Spleen (tissue), 11 donors: ENCODE data around the gene MOG. TPM values are rescaled to one million over a fixed set of nuclear protein-coding genes. Genes with fewer than 3 reads are reported as not detected.

Experiments
- DNase-seq: peaks from one replicate; pipeline ENCODE4 v3.0.0-alpha.2; 2020
- H3K27ac ChIP-seq, 8 donors: fragments of 200-600 bp; sonication (generic) in 7 of 8; 1 replicate in 4 of 8; 2 replicates in 4 of 8; pipeline versions ENCODE4 v1.5.0 to v1.8.0; 2016 to 2021; ENCODE audit warnings: inconsistent platforms in 4 of 8, mild to moderate bottlenecking in 4 of 8, moderate library complexity in 1 of 8
- H3K27me3 ChIP-seq, 7 donors: fragments of 200-600 bp; sonication (generic) in 6 of 7; replicated peaks in 1 of 7; 1 replicate in 4 of 7; 2 replicates in 3 of 7; pipeline versions ENCODE4 v1.5.0 to v1.8.0; 2016 to 2021; ENCODE audit warnings: inconsistent platforms in 3 of 7, mild to moderate bottlenecking in 1 of 7
- H3K36me3 ChIP-seq, 6 donors: fragments of 200-600 bp; sonication (generic) in 5 of 6; 1 replicate in 4 of 6; 2 replicates in 2 of 6; pipeline versions ENCODE4 v1.5.0 to v1.8.0; 2016 to 2021; ENCODE audit warnings: inconsistent platforms in 2 of 6
- H3K4me1 ChIP-seq, 6 donors: fragments of 200-600 bp; sonication (generic) in 5 of 6; 1 replicate in 3 of 6; 2 replicates in 3 of 6; pipeline versions ENCODE4 v1.5.0 to v1.8.0; 2016 to 2021; ENCODE audit warnings: inconsistent platforms in 3 of 6
- H3K4me3 ChIP-seq, 8 donors: fragments of 200-600 bp; sonication (generic) in 7 of 8; 1 replicate in 4 of 8; 2 replicates in 4 of 8; pipeline versions ENCODE4 v1.5.0 to v1.8.0; 2016 to 2021; ENCODE audit warnings: inconsistent platforms in 4 of 8, mild to moderate bottlenecking in 4 of 8, moderate library complexity in 2 of 8
- H3K9me3 ChIP-seq, 8 donors: fragments of 200-600 bp; sonication (generic) in 7 of 8; 1 replicate in 4 of 8; 2 replicates in 4 of 8; pipeline versions ENCODE4 v1.5.0 to v1.8.0; 2016 to 2021; ENCODE audit warnings: inconsistent platforms in 4 of 8
- POLR2A ChIP-seq, 3 donors: fragments of 450-650 bp; IDR thresholded peaks; one replicate each; pipeline ENCODE4 v1.5.1; 2017; ENCODE audit warnings: antibody characterized with exemption in 3 of 3, mild to moderate bottlenecking in 1 of 3
- POLR2AphosphoS5 ChIP-seq, 3 donors: sonication (generic); formaldehyde crosslinking; IDR thresholded peaks; one replicate each; pipeline ENCODE4 v1.5.1; 2017; ENCODE audit warnings: antibody characterized with exemption in 3 of 3
- WGBS, 5 donors: extraction: QIAGEN DNeasy Blood & Tissue Kit in 3 of 5; methylation state at CpG; one replicate each; pipeline versions ENCODE4 v1.1.5 to v1.1.7; 2013 to 2018; 5-methylcytosine and 5-hydroxymethylcytosine counted together
- intact Hi-C: fragments of 100-400 bp; cut with DNase I; formaldehyde crosslinking; loops from one replicate; pipeline ENCODE4 v1.15.0; 2023; ENCODE audit warnings: low total_unique reads
- polyA plus RNA-seq, 3 donors: library from polyadenylated mRNA; stranded (reverse); fragments of 200-250 nt; gene quantifications; one replicate each; pipeline ENCODE4 v1.2.1, GENCODE V29; 2013
- total RNA-seq, 7 donors: library from RNA; depleted of rRNA in 3 of 7; stranded (reverse); fragments of >200 nt in 3 of 7; fragmentation: NEBNext Ultra II Directional in 4 of 7; extraction: Animal tissue kit (Norgen Biotek cat#: 25700) in 4 of 7; gene quantifications; one replicate each; pipeline versions ENCODE4 v1.1.0 to v1.2.1, GENCODE V29; 2016 to 2021
- TF ChIP-seq, protein P1 (sequence below), 11 experiments: fragments of 200-600 bp in 7 of 11; fragments of 450-650 bp in 4 of 11; sonication (generic) in 4 of 11; IDR thresholded peaks in 8 of 11; conservative IDR thresholded peaks in 3 of 11; 1 replicate in 7 of 11; 2 replicates in 4 of 11; pipeline versions ENCODE4 v1.4.0 to v1.8.0; 2016 to 2021; ENCODE audit warnings: antibody characterized with exemption in 11 of 11, inconsistent platforms in 4 of 11, mild to moderate bottlenecking in 1 of 11
- donor health status: healthy with polysubstance abuse.
- donor health status: DM: no; HTN: no; CAD: no; lungs with moderate emphysema.
- donor health status: DM: no; HTN: no; CAD: no.
- donor health status: Bipolar disorder and iron deficiency.
- donor health status: healthy.
- donor health status: DM: no; HTN: no; CAD: no.
- donor health status: DM: yes; HTN: yes; CAD: no.

Gene MOG
- total and polyA plus RNA-seq, 10 donors: not detected

DNA sequence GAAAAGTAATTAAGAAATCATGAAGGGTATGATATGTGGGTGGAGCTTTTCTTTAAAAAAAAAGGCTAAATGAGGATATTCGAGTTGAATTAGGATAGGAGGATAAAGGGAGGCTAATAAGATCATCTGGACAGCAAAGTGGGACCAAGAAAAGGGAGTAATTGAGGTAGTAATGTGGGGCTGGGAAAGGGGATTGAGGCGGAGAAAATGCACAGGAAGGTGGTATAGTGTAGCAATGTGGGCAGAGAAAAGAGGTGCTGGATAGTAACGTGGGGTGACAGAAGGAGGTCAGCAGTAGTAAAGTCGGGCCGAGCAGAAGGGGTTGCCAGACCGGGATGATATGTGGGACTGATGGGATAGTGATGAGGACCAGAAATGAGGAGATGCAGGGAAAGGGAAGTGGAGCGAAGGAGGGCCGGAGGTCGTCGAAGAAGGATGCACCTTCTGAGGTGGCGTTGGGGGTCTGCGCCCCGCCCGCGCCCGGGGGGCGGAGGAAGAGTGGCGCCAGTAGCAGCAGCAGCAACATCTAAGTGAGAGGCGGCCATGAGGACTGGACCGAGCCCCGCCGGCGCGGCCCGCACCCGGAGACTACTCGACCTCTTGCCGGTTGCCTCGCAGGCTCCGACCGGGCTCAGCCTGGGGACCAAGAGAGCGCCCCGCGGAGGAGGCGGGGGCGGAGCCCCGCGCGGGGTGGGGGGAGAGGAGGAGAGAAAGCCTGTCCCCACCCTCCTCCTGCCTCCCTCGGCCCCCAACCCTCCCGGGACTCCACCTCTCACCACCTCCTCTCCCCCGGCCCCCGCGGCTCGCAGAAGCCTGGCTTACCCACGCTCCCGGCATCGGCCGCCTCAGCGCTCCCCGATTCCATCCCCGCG lies 24.8 kb upstream of the MOG start:
- Histone ChIP-seq H3K9me3 (no peaks in the 10 kb centered on the region), H3K27ac (peak overlapping the region; percentile 63 to 90 (median 86)), H3K27me3 (peaks cover 0 to 47% (median 0%) of the 10 kb centered on the region in 7 donors), H3K4me3 (peak overlapping the region; percentile 48 to 85 (median 72)), H3K36me3 (no peaks in the 10 kb centered on the region), H3K4me1 (peaks cover 15 to 78% (median 61%) of the 10 kb centered on the region in 6 donors)
- no peak for TF ChIP-seq POLR2AphosphoS5 (IDR thresholded peaks at IDR 0.05)
- TF ChIP-seq POLR2A (IDR thresholded peaks at IDR 0.05): no peak
- TF ChIP-seq, protein P1, sequence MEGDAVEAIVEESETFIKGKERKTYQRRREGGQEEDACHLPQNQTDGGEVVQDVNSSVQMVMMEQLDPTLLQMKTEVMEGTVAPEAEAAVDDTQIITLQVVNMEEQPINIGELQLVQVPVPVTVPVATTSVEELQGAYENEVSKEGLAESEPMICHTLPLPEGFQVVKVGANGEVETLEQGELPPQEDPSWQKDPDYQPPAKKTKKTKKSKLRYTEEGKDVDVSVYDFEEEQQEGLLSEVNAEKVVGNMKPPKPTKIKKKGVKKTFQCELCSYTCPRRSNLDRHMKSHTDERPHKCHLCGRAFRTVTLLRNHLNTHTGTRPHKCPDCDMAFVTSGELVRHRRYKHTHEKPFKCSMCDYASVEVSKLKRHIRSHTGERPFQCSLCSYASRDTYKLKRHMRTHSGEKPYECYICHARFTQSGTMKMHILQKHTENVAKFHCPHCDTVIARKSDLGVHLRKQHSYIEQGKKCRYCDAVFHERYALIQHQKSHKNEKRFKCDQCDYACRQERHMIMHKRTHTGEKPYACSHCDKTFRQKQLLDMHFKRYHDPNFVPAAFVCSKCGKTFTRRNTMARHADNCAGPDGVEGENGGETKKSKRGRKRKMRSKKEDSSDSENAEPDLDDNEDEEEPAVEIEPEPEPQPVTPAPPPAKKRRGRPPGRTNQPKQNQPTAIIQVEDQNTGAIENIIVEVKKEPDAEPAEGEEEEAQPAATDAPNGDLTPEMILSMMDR (IDR thresholded peaks at IDR 0.05 in 8 of 11, conservative IDR thresholded peaks at IDR 0.05 in 3 of 11): no peak
- intact Hi-C loops: no loop called here
- 3 to 7% (median 4%) methylated on average over 24 to 50 of the region's 53 CpGs for WGBS, 5 donors
- DNase-seq: peak; percentile 91

DNA sequence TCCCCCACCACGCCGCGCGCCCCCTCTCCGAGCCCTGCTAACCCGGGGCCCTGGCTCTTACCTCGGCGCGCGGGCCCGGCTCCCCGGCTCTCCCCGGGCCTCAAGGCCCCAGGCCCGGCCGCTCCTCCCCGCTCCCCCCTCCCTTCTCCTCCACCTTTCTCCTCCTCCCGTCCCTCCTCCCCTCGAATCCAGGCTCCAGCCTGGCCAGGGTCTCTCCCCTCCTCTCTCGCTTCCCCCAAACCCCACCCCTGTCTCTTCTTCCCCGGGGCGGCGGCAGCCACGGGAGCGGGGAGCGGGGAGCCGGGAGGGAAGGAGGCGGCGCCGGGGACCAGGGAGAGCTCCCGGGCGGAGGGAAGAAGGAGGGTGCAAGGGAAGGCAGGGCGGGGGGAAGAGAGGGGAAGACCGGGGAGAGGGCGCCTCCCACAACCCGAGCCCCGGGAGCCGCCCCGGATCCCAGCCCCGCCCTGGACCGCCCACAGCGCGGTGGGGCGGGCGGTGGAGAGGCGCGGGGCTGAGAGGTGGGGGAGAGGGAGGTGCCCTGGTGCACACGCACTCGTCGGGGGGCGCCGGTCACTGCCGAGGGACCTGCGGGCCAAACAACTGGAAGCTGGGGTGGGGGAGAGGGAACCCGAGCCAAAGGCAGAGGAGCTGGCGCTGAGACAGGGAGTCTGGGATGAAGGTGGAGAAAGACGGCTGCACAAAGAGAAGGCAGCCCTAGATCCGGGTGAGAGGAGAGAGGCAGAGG lies 23.9 kb upstream of the MOG start, which contains the start of gene GABBR1:
Gene GABBR1 (minus strand): TSS at position 395 of the 745 bp plus-strand sequence. CDS start 798 bp downstream, outside the sequence.
- no peaks in the 10 kb centered on the region for H3K9me3 ChIP-seq
- H3K27me3 ChIP-seq: peaks cover 0 to 39% (median 0%) of the 10 kb centered on the region in 7 donors
- H3K4me1 ChIP-seq: peaks cover 15 to 71% (median 55%) of the 10 kb centered on the region in 6 donors
- WGBS, 5 donors: 0 to 2% (median 1%) methylated on average over 43 to 57 of the region's 57 CpGs
- peak within 1 kb of the TSS; percentile 48 to 85 (median 72) for H3K4me3 ChIP-seq
- no peaks in the 10 kb centered on the region for H3K36me3 ChIP-seq
- peak within 1 kb of the TSS; percentile 63 to 90 (median 86) for H3K27ac ChIP-seq
- DNase-seq: peak; percentile 94
- peak; percentile 90 to 91 (median 90) for TF ChIP-seq POLR2AphosphoS5 (IDR thresholded peaks at IDR 0.05)
- TF ChIP-seq, protein P1 (IDR thresholded peaks at IDR 0.05 in 8 of 11, conservative IDR thresholded peaks at IDR 0.05 in 3 of 11): no peak
- peak in 2 of 3 donors; percentile 26 to 46 for TF ChIP-seq POLR2A (IDR thresholded peaks at IDR 0.05)
- intact Hi-C loops: no loop called here

DNA sequence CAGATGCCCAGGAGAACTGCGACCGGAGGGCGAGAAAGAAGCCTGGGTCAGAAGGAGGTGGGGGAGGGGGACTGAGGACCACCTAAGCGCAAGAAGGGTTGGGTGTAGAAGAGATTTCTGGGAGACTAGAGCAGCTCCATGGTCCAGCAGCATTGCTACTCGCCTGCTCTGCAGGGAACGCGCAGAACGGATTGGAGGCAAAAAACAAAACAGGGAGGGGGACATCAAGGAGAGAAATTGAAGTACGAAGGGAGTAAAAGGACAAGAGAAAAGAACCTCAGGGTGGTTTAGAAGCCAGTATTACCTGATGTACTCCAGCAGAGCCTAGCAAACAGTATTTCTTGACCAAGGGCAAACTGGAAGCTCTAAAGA lies 23.4 kb upstream of the MOG start:
- Histone ChIP-seq H3K27ac (peak overlapping the region; percentile 63 to 90 (median 86)), H3K4me3 (peak overlapping the region; percentile 48 to 85 (median 72)), H3K9me3 (no peaks in the 10 kb centered on the region), H3K27me3 (peaks cover 0 to 38% (median 0%) of the 10 kb centered on the region in 7 donors), H3K36me3 (no peaks in the 10 kb centered on the region), H3K4me1 (peaks cover 15 to 66% (median 52%) of the 10 kb centered on the region in 6 donors)
- whole genome bisulfite sequencing, 5 donors: 12 to 22% (median 16%) methylated on average over 9 of the region's 9 CpGs
- TF ChIP-seq, protein P1 (IDR thresholded peaks at IDR 0.05 in 8 of 11, conservative IDR thresholded peaks at IDR 0.05 in 3 of 11): no peak
- TF ChIP-seq POLR2AphosphoS5 (IDR thresholded peaks at IDR 0.05) (no peak), POLR2A (IDR thresholded peaks at IDR 0.05) (no peak)
- DNase-seq: no peak
- intact Hi-C loops: no loop called here
